Effector CD4-positive, alpha-beta T cell (primary cell): ENCODE results near the gene CCT2.

Experiments
- DNase-seq: peaks from one replicate; pipeline ENCODE4 v3.0.0-alpha.2; 2020
- total RNA-seq: gene quantifications from one replicate; lab custom pipeline; 2026; lab: John Stamatoyannopoulos, UW

Gene CCT2
- total RNA-seq: 175 reads per million, percentile 91 among the genes with 10 or more reads in this experiment

- DNase-seq: peak; percentile 97
Observed at GRCh38 chr12:69585189-69586062, at the start of gene CCT2. CCT2 (plus strand) TSS chr12:69585459; CDS start chr12:69585522, 63 bp downstream.

- DNase-seq: no peak
Observed at GRCh38 chr12:69540987-69541386, 44.3 kb upstream of the CCT2 start.

- DNase-seq: no peak
Observed at GRCh38 chr12:69544087-69544486, 41.2 kb upstream of the CCT2 start.

GRCh38 chr12:69545081-69545480 is 40.2 kb upstream of the CCT2 start:
- DNase-seq: no peak

GRCh38 chr12:69546693-69547438 is 38.4 kb upstream of the CCT2 start:
- no peak for DNase-seq

GRCh38 chr12:69548687-69549086 is 36.6 kb upstream of the CCT2 start:
- no peak for DNase-seq

- no peak for DNase-seq
Observed at GRCh38 chr12:69550569-69551350, 34.5 kb upstream of the CCT2 start.

GRCh38 chr12:69553628-69554248 is 31.5 kb upstream of the CCT2 start:
- no peak for DNase-seq

GRCh38 chr12:69555461-69555860 is 29.8 kb upstream of the CCT2 start:
- DNase-seq: no peak

GRCh38 chr12:69556383-69556782 is 28.9 kb upstream of the CCT2 start:
- no peak for DNase-seq

- DNase-seq: no peak
Observed at GRCh38 chr12:69563166-69563762, 22.0 kb upstream of the CCT2 start.

GRCh38 chr12:69566603-69567002 is 18.7 kb upstream of the CCT2 start:
- no peak for DNase-seq

- no peak for DNase-seq
Observed at GRCh38 chr12:69569236-69569635, 16.0 kb upstream of the CCT2 start.

GRCh38 chr12:69570000-69570516 is 15.2 kb upstream of the CCT2 start:
- DNase-seq: no peak

GRCh38 chr12:69570545-69571399 is 14.5 kb upstream of the CCT2 start:
- DNase-seq: peak; percentile 51

- no peak for DNase-seq
Observed at GRCh38 chr12:69575346-69575745, 9.9 kb upstream of the CCT2 start.

GRCh38 chr12:69578283-69578682 is 7.0 kb upstream of the CCT2 start:
- DNase-seq: no peak

- DNase-seq: no peak
Observed at GRCh38 chr12:69579029-69579428, 6.2 kb upstream of the CCT2 start.

GRCh38 chr12:69580074-69580473 is 5.2 kb upstream of the CCT2 start:
- no peak for DNase-seq

GRCh38 chr12:69583203-69583602 is 2.1 kb upstream of the CCT2 start:
- no peak for DNase-seq

GRCh38 chr12:69588527-69588926 is 3.3 kb downstream of the CCT2 start:
- no peak for DNase-seq
